Stimulated activated CD8-positive, alpha-beta memory T cell treated with anti-CD3 and anti-CD28 coated beads, Interleukin-15, amount 100 ng/mL, for 4 hours (primary cell): ENCODE measurements around the gene GRB7.
"Not testable (repeated sequence)": the region's sequence is repeated elsewhere in the genome, so short reads cannot be mapped to it uniquely, and the experiment has no call there.

Experiments
- DNase-seq, 2 donors: peaks; one replicate each; pipeline ENCODE4 v3.0.0-alpha.2; 2020; ENCODE audit warnings: low read depth in 2 of 2

The GRB7 gene

DNA sequence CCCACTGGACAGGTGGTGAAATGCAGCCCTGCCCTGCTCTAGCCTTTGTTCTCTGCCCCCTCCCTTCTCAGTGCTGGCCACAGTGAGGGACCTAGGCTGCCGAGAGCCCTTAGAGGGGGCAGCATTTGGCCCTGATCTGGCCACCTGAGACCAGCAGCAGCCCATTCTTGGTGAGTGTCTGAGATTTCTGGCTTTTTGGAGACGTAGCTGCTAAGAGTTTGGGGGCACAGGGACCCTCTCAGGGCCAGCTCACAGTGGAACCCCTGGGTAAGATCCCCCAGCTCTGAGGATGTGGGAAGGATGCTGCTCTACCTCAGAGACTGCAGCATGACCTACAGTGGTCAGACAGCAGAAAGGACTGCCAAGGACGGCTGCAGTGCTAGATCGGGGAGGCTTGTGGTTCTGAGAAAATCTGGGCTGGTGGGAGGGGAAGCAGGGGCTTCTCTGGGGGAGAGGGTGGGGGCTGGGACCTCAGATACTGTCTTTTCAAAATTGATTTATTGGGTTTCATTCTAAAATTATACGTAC is 13.3 kb downstream of the GRB7 start:
- no peak for DNase-seq

DNA sequence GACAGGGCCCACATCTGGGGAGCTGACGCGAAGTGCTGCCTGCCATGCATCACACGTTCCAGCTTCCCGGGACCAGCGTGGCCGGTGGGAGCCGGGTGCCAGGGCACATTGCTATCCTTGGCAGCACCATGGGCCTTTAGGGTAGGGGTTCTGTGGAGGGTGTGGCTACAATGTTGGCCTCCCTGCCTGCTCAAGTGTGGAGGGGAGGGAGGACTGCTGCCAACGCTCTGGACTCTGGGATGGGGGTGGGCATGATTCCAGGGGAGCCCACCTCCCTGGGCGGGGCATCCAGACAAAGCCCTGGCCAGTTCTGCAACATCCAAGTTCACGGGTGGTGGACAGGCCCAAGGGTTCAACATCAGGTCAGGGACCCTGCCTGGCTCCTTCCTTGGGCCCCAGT is 13.9 kb downstream of the GRB7 start:
- no peak for DNase-seq

DNA sequence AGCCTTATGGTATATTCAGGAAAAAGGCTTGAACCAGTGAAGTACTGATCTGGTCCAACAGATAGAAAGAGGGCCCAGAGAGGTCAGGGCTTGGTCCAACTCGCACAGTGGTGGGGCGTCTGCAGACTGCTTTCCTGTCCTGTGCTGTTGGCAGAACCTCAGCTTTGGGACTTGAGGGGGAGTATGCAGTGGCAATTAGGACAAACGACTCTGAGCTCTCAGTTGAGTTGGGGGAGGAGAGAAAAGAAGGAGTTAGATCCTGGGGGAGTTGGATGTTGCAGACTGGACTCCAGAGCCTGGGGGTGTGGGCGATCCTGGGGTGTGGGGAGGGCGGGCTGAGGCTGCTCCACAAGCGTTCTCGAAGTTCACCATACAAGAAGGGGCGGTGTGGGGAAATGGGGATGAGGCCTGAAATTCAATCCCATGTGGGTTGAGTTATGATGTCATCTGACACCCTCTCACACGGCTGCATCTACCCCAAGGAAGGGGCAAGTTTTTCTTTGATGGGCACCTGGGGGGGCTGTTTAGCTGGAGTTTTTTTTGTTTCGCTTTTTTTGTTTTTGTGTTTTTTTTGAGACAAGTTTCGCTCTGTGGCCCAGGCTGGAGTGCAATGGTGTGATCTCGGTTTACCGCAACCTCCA is 14.6 kb downstream of the GRB7 start:
- no peak for DNase-seq

DNA sequence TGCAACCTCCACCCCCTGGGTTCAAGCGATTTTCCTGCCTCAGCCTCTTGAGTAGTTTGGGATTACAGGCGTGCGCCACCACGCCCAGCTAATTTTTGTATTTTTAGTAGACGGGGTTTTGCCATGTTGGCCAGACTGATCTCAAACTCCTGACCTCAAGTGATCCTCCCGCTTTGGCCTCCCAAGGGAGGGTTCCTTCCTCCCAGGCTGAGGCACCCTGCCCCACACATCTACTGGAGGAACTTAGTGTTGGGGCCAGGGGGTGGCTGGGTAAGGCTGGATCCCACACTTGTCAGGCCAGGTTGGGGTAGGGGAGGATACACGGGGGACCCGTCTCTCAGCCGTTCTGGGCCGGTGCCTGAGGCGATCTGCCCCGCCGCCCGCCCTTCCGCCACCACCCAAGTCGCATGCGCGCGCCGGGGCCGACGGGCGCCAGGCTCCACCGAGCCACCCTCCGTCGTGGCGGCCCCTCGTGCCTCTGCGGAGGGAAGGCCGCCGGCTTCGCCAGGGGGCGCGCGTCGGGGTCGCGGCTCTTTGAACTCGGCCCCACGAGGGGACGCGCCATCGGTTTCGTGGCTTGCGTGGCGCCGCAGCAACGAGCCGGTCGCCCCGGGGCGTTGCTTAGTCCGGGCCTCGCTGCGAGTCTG is 15.9 kb downstream of the GRB7 start:
- DNase-seq, result no peak

DNA sequence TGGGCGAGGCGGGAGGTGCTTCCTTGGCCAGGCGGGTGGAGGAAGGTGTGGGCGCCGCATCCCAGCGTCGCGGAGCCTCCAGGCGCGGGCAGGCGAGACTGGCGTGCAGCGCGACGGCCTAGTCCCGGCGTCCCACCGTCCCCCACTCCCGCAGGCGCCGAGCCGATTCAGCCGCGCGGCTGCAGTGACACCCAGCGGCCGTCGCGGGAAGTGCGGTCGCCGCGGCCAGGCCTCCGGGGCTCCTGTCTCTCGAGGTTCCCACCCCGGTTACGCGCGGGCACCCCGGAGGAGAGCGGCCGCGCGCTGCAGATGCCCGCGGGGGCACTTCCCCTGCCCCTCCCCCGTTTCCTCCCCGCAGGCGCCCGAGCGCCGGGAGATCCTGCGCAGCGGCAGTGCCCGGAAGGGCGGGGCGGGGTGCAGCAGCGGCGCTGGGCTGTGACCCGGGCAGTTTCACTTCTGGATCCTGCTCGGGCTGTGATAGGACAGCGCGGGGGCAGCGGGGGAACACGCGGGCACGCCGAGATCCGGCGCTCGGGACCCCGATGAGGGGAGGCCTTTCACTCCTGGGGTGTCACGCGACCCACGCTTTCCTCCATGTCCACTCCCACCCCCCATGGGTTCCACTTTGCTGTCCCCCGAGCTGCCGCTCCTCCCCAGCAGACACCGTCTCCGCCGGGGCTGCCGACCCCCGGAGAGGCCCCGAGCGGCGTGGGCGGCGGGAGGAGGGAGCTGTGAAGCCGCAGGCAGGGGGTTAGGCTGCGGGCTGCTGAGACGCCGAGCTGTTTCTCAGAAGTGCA is 16.6 kb downstream of the GRB7 start:
- peak; percentile 86 to 93 for DNase-seq

DNA sequence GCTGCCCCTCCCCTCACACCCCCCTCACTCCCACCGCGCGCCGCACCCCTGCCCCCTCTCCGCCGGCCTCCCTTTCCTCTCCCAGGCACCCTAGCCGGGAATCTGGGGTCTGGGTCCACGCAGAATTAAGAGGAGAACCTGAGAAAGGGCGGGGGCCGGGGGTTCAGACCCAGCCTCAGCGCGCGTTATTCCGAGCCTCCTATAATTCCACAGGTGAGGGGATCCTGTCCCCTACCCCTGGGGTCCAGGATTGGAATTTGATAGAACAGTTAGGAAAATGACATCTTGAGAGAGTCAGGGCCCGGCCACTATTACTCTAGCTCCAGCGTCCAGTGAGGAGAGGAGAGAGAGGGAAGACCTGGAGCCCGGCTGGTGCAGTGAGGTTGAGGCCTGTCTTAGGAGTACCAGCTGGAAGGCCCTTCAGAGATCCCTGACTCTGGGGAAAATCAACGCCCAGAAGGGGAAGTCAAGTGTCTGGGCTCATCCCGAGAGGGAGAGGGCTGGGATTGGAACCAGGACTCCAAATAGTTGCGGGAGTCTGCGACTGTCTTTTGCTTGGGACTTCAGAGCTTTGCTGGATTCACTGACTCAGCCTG is 17.3 kb downstream of the GRB7 start:
- no peak for DNase-seq

DNA sequence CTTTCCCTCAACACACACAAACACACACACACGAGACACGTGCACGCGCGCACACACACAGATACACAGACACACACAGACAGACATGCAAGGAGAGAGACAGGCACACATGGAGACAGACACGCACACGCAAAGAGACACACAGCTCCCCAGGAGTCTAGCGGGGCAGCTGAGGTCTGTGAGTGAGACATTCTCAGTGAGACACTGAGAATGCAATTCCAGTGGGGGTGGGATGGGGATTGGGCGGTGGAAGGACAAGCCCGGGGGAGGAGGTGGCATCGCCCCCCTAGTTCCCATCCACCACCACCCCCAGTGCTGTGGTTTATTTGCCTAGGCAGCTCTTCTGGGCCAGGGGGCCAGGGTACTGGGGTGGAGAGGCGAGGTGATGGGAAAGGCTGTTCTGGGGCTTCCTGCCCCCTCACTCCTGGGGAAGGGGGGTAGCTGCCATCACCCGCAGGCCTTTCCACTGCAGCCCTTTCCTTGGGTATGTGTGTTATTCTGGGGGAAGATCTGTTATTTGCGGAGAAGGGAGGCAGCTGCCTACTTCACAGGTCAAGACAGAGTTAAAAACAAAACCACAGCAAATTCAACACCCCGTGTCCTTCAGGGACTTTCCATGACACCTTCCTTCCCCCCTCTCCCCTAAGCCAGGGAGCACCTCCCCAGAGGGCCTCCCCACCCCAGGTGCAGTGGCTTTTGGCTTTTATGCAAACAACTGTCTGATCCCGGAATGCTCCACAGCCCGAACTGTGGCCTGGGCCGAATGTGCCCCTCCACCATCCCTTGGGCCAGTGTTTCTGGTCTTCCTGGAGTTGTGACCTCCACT is 18.0 kb downstream of the GRB7 start:
- peak; percentile 42 to 46 for DNase-seq

DNA sequence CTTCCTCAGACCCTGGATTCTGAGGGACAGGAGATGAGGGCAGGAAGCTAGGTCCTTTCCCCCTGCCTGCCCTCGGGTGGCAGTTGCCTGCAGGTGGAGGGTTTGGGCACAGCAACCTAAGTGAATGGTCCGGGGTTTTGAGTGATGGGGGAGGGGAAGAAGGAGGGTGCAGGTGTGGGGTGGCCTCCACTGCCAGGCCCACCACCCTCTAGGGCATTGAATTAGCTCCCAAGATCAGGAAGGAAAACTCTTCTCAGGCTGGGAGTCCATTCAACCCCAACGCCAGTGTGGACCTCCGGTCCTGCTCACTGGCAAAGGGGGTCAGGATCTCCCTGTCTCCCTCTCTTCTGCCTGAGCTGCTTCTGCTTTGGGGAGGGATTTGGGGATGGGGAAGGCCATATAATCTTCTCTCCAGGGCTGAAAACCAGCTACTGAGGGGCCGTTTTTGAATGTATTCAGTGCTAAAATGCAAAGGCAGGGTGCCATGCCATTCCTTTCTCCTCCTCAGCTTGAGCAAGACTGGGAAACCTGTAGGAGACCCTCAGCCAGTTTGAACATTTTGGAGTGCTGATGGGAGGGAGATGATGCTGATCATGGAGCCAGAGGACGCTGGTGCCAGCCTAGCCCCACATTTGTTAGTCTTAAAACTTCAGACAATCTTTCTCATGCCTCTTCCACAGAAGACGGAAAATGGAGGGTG is 18.8 kb downstream of the GRB7 start:
- no peak for DNase-seq

DNA sequence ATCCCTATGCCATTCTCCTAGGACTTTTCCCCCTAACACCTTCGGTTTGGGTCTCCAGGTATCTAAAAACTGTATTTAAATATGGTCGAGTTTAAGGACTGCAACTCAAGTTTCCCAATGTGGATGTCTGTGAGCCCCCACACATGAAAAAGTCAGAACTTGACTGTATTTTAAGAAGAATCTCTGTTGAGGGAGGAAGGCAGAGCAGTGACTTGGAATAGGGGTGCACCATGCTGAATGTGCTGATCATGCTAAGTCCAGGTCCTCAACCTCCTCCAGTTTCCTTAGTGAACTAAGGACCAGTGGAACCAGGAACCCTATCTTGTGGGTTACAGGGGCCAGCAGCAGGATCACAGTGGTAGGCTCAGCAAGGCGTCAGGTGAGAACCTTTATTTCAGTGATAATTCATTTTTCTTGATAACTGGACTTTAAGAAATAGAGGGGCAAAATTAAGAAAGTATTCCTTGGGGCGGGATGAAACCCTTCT is 19.5 kb downstream of the GRB7 start:
- no peak for DNase-seq

DNA sequence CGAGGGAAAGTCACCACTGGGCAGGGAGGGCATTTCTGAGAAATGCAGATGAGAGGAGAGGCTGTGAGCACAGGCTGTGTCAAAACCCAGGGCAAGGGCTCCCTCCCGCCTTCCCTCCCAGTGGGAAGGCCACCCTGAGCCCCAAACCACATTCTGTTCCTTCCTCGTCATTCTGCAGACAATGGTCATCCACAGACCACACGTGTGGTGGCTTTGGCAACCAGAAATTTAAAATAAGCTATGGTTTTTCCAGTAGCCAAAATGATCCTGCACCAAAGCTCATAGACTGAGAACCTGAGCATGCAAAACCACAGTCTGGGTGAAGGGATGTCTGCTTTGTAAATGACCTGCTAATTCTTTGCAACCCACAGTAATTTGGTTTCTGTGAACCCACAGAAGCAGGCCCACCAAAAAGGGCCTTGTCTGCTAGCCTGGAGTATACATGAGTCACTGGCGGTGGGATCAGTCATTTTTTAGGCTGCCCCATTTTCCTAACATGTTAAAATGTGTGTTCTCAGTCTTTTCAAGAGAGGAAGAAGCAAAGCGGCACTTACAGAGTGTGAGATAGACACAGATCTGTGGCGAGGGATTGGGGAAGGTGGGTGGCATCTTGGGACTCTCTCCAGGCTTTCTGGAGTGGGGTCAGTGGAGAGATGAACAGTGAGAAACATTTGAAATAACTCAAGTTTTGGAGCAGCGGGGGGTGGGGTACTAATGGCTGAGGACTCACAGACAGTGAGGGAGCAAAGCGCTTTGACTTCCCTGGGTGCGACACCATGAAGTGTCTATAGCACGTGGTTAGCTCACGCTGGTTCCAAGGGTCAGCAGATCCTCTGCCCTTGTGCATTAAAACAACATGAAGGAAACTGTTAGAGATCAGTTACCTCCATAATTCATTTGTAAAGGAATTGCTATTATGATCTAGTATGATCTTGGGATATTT is 20.5 kb downstream of the GRB7 start:
- peak; percentile 33 to 34 for DNase-seq

DNA sequence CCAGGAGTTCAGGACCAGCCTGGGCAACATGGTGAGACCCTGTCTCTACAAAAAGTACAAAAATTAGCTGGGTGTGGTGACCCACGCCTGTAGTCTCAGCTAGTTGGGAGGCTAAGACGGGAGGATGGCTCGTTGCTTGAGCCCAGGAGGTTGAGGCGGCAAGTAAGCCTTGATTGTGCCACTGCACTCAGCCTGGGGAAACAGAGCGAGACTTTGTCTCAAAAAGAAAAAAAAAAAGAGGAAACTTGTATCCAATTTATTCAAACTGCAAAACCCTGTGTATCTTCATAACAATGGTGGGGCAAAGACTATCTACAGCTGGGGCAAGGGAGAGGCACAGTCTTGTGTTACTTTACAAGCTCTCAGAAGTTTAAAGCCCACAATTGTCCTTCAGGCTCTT is 21.5 kb downstream of the GRB7 start:
- no peak for DNase-seq

DNA sequence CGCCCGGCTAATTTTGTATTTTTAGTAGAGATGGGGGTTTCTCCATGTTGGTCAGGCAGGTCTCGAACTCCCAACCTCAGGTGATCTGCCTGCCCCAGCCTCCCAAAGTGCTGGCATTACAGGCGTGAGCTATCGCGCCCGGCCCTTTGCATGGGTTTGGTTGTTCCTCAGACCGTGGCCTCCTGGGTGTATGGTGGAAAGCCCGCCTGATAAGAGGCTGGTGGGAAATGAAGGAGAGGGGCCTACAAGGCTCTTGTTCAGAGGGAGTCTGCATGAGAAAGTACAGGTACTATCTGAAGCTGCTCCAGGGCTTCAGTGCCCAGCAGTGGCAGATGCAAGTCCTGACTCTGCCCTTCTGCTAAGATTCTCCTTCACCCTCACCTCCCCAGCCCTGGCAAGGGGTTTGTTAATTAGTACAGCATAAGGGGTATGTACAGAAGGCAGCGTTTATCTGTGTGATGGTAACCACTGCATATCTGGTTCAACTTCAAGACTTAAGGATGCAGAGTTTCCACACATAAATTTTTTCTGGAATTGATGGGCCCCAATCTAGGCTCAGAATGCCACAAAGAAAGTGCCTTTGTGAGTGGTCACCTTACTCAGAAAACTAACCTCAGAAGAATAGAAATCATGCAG is 24.2 kb downstream of the GRB7 start:
- no peak for DNase-seq

DNA sequence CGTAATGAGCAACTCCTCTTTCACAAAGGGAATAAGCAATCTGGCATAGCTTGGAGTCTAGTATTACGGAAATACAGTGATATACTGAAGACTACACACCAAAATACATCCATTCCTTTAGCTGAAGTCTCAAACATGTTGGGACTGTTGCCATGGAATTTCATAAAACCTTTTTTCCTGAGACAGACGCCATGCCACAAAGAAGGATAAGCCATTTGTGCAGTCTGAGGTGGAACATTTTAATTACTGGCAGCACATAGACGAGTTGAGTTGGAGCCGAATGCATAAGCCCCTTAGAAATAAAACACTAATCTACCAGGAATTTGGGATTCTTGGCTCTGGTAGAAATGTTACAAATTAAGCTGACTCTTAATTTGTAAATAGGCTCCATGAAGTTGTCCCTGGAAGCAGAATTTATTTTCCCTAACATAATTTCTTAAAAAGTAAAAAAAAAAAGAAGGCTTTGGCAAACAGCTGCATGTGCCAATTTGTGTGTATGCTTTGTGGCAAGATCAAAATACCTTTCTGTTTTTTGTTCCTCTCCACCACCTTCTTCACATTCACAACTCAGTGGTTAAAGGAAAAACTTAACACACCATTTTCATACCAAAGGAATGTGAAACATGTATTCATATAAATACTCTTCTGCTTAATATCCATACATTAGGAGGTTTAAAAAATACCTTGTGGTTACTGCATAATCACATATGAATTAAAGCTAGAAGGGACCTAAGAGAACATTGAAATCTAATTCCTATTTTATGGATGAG is 25.5 kb downstream of the GRB7 start:
- DNase-seq, result no peak

DNA sequence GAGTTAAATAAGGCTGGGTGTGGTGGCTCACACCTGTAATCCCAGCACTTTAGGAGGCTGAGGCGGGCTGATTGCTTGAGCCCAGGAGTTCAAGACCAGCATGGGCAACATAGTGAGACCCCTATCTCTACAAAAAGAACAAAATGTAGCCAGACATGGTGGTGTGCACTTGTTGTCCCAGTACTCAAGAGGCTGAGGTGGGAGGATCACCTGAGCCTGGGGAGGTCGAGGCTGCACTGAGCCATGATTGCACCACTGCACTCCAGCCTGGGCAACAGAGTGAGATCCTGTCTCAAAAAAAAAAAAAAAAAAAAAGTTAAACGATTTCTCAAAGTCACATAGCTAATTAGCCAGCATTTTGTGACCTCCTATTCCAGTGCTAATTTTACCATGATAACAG is 26.4 kb downstream of the GRB7 start:
- not testable (repeated sequence) for DNase-seq

DNA sequence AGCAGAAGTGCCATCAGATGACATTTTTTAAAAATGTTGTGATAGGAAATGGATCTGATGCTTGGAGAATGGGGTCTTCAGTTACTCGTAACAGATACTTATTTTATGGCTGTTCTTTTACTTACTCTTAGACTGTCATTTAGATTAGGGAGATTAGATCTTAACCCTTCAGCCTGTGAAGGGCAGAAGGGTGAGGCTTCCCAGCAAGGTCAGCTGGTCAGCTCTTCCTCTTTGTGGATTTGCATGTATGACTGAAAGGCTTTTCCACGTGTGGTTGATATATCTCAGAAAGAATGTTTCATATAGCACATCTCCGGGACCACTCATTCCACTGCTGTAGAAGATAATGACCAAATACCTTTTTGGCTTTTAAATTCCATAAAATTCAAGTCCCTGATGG is 27.4 kb downstream of the GRB7 start:
- DNase-seq, result no peak

DNA sequence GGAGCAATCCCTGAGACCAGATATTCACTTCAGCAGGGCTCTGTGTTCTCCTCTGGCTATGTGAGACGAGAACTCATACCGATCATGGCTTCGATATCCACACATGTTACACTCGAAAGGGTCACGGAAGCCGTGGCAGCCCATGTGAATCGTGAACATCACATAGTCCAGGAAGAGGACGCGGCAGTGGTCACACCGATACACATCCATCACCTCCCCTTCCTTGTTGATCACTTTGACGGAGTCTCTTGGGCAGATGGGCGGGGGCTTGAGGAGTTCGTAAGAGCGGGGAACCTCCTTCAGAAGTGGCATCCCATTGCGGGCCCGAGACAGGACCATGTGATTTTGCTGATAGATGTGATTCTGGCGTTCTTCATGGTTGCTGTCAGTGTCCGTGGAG is 28.0 kb downstream of the GRB7 start:
- no peak for DNase-seq

DNA sequence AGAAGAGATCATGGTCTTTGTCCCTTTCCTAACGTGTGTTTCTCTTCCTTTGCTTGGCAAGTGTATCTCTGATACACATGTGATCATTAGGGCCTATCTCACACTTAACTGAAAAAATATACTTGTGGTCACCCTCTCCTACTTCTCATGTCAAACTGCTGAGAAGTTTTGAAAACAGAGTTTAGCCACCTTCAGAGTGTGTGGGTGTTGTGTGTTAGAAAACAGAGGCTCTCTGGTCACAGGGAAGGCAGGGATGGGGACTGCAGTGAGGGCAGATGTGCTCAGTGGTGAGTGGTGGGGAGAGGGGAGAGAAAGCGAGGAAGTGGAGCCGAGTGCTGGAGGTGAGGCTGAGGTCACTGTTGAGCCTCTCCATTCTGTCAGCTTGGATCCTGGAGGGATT is 29.4 kb downstream of the GRB7 start:
- DNase-seq, result no peak

DNA sequence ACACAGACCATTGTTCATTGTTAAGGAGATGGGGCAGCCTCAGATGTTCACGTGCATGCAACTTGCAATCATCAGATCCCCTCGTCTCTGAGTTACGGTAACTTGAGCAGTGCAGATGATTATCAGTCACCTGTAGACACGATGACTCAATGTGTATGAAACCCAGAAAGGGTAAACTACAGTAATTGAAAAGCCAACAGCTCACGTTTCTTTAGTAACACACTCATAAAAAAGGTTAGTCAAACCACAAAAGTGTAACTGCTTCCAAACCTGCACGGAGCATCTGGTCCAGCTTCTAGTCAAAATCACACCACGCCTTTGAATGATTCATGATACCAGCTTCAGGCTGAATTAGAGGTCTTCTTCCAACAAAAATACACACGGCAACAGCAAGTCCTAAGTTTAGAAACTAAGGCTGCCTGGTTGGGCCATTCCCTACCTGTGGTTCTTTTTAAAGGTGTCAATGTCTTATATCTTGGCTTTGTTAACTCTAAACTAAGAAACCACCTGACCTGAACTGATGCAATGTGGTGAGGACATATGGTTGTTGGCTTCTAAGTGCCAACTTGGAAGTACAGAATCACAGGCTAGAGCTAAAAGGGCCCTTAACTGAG is 32.3 kb downstream of the GRB7 start:
- peak in 1 of 2 donors; percentile 48 for DNase-seq
